Measurements from ENCODE around the gene POLR3K. TPM values are rescaled to one million over a fixed set of nuclear protein-coding genes. Genes with fewer than 3 reads are reported as not detected.

The POLR3K gene
- total and polyA plus RNA-seq, 4 experiments from 2014 or later = 19.9 to 43.1 (median 31.6) TPM

GRCh38 chr16:78444-79150 lies 25.2 kb upstream of the POLR3K start:
- peaks cover 28% of the 10 kb centered on the region for H3K4me1 ChIP-seq (ENCODE audit: insufficient read depth, low read length)
- intact Hi-C loops (cut with micrococcal nuclease) = loop anchor here (1.0 kb wide), 1 partner anchor 25 kb away; the partner anchor contains the start of genes POLR3K and SNRNP25
- Mint-ChIP-seq H3K27ac (peak overlapping the region; percentile 68 to 91 (median 78)), H3K36me3 (peaks cover 0 to under 1% of the 10 kb centered on the region in 2 donors), H3K4me3 (peak overlapping the region; percentile 86 to 91 (median 90)), H3K4me1 (peaks cover 11 to 44% (median 30%) of the 10 kb centered on the region in 4 donors), H3K9me3 (no peaks in the 10 kb centered on the region), H3K27me3 (peaks cover 2 to 3% of the 10 kb centered on the region in 2 donors)
- H3K27ac ChIP-seq (ENCODE audit: low read depth, low read length) = peak overlapping the region; percentile 65
- peak overlapping the region; percentile 49 to 52 for H3K4me3 ChIP-seq (ENCODE audit: low read length in 2 of 2)
- ChIA-PET CTCF (ENCODE audit: partially characterized antibody) (interaction anchor here (1.8 to 2.1 kb wide), 3 partner anchors 12 to 28 kb away, joined by 6 to 7 read pairs (median 6); no protein-coding TSS in a partner anchor), POLR2A (ENCODE audit: partially characterized antibody) (interaction anchor here (1.1 to 2.2 kb wide), 2 partner anchors 13 to 25 kb away, joined by 3 to 13 read pairs; partner anchors contain the start of genes POLR3K and SNRNP25)
- no peaks in the 10 kb centered on the region for H3K9me3 ChIP-seq (ENCODE audit: control insufficient read depth in 1 of 2, low read length in 2 of 2)
- H3K36me3 ChIP-seq (ENCODE audit: insufficient read depth, low read length) = peaks cover 5% of the 10 kb centered on the region
- peak in 2 of 5 donors; percentile 19 to 22 for DNase-seq
- H3K27me3 ChIP-seq (ENCODE audit: insufficient read depth, low read length) = no peaks in the 10 kb centered on the region

DNA sequence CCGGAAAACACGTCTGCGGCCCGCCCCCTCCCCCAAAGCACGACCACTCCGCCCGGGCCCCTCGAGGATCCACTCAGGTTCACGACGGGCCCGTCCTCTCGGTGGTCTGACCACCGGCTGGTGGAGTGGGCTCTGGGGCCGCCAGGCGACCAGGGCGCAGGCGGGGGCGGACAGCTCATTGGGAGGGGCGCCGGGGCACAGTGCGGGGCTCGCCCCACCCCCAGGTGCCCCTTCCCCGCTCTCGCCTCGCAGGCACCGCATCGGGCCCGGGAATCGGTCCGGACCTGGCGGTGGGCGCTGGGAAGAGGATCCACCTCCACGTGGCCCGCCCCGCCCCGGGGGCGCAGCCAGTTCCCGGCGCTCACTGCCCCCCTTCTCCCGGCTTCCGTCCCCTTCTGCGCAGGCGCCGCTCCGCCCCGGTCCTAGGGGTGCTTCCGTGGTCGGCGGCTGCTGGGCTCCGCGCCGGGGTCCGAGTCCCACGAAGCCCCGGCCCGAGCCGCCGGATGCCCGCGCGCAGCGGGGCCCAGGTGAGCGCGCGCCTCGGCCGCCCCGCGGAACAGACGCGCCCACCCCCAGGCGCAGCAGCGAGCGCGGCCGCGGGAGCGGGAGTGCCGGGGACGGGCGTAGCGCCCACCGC lies 24.5 kb upstream of the POLR3K start, which contains the start of gene MPG:
Gene MPG (plus strand): TSS at position 419 of the 637 bp plus-strand sequence. CDS start 85 bp downstream, at position 504.
- intact Hi-C loops (cut with micrococcal nuclease) = loop anchor here (1.0 kb wide), 1 partner anchor 25 kb away; the partner anchor contains the start of genes POLR3K and SNRNP25
- peaks cover 5% of the 10 kb centered on the region for H3K36me3 ChIP-seq (ENCODE audit: insufficient read depth, low read length)
- H3K4me1 ChIP-seq (ENCODE audit: insufficient read depth, low read length) = peaks cover 26% of the 10 kb centered on the region
- Mint-ChIP-seq H3K4me3 (peak within 1 kb of the TSS; percentile 86 to 91 (median 90)), H3K4me1 (peaks cover 11 to 41% (median 30%) of the 10 kb centered on the region in 4 donors), H3K36me3 (no peaks in the 10 kb centered on the region), H3K27me3 (peaks cover 4% of the 10 kb centered on the region in 2 donors), H3K27ac (peak within 1 kb of the TSS; percentile 68 to 91 (median 78)), H3K9me3 (peaks cover 0 to 1% (median 0%) of the 10 kb centered on the region in 8 donors)
- peak within 1 kb of the TSS; percentile 49 to 52 for H3K4me3 ChIP-seq (ENCODE audit: low read length in 2 of 2)
- peaks cover 6% of the 10 kb centered on the region for H3K27me3 ChIP-seq (ENCODE audit: insufficient read depth, low read length)
- peak within 1 kb of the TSS; percentile 65 for H3K27ac ChIP-seq (ENCODE audit: low read depth, low read length)
- POLR2A ChIA-PET (ENCODE audit: partially characterized antibody) = interaction anchor here (0.9 to 2.2 kb wide), 5 partner anchors 12 to 24 kb away, joined by 4 to 13 read pairs (median 5); partner anchors contain the start of genes POLR3K and SNRNP25
- CTCF ChIA-PET (ENCODE audit: partially characterized antibody) = interaction anchor here (1.0 to 2.1 kb wide), 6 partner anchors 12 to 284 kb away, joined by 3 to 7 read pairs (median 6); no protein-coding TSS in a partner anchor
- DNase-seq = peak; percentile 78 to 84 (median 79)
- no peaks in the 10 kb centered on the region for H3K9me3 ChIP-seq (ENCODE audit: control insufficient read depth in 1 of 2, low read length in 2 of 2)

DNA sequence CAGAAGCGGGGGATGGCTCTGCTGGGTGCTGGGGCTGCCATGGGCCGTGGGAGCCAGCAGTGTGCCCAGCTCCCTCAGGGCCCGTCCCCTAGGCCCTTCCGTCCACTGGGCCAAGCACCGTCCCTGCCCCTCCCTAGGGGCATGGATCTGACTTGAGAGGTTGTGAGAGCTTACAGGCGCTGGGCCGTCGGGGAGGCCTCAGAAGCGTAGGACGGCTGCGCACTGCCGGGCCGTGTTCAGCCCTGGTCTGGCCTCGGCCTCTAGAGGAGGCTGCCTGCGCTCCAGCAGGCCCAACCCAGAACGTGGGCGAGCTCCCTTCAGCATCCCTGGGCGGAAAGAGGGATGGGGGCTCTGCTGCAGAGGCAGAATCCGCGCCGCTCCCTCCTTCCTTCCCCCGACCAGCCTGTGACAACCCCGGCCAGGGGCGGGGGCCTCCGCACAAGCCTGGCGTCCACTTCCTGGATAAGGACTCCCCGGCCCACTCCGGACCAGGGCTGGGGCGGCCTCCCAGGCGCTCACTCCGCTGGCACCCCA lies 23.9 kb upstream of the POLR3K start:
- Mint-ChIP-seq H3K27me3 (peaks cover 6% of the 10 kb centered on the region in 2 donors), H3K4me1 (peaks cover 13 to 40% (median 29%) of the 10 kb centered on the region in 4 donors), H3K4me3 (peak overlapping the region; percentile 76 to 87 (median 79)), H3K36me3 (no peaks in the 10 kb centered on the region), H3K27ac (peak overlapping the region in 4 of 7 donors; percentile 29 to 86 (median 46)), H3K9me3 (peaks cover 0 to 1% (median 0%) of the 10 kb centered on the region in 8 donors)
- Histone ChIP-seq H3K4me1 (ENCODE audit: insufficient read depth, low read length) (peaks cover 26% of the 10 kb centered on the region), H3K27ac (ENCODE audit: low read depth, low read length) (peak overlapping the region; percentile 65), H3K27me3 (ENCODE audit: insufficient read depth, low read length) (peaks cover 10% of the 10 kb centered on the region), H3K36me3 (ENCODE audit: insufficient read depth, low read length) (peaks cover 5% of the 10 kb centered on the region), H3K9me3 (ENCODE audit: control insufficient read depth in 1 of 2, low read length in 2 of 2) (no peaks in the 10 kb centered on the region), H3K4me3 (ENCODE audit: low read length in 2 of 2) (peak overlapping the region; percentile 23 to 49)
- ChIA-PET CTCF (ENCODE audit: partially characterized antibody) (interaction anchor here (1.0 to 2.1 kb wide), 5 partner anchors 11 to 285 kb away, joined by 3 to 7 read pairs (median 5); no protein-coding TSS in a partner anchor), POLR2A (ENCODE audit: partially characterized antibody) (interaction anchor here (0.9 to 2.2 kb wide), 5 partner anchors 11 to 24 kb away, joined by 4 to 13 read pairs (median 5); partner anchors contain the start of genes POLR3K and SNRNP25)
- peak in 3 of 5 donors; percentile 14 to 25 (median 23) for DNase-seq
- intact Hi-C loops (cut with micrococcal nuclease) = no loop called here

DNA sequence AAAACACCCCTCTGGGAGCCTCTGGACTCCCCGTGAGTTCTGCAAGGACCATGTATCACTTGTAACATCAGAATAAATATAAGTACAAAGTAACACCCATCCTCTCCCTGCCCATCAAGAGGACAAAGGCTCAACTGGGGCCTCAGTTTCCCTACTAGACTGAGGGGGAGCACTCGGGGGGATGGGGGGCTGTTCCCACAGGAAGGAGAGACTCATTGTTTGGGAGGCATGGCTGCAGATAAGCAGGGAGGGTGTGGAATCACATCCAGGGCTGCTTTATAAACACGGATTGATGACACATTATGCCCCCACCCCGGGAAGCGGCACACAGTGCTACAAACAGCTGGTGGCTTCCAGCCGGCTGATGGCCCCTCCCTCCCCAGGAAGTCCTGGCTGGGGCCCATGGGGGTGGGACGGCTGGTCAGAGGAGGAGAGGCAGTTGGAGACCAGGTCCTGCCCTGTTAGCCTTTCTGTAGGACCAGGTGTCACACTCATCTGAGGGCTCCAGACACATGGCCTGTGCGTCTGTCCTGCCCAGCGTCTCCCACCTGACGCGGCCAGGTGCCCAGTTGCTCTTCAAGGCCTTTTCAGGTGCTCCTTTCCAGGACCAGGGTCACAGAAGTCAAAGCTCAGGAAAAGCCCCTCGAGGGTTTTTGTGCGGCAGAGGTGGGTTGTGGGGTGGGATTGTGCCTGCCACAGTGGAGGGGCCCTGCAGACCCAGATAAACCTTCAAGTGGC lies 23.3 kb upstream of the POLR3K start:
- Mint-ChIP-seq H3K4me3 (peak overlapping the region; percentile 76 to 87 (median 79)), H3K9me3 (peaks cover 0 to 1% (median 0%) of the 10 kb centered on the region in 8 donors), H3K4me1 (peaks cover 13 to 40% (median 29%) of the 10 kb centered on the region in 4 donors), H3K27ac (peak overlapping the region in 4 of 7 donors; percentile 8 to 70 (median 61)), H3K36me3 (no peaks in the 10 kb centered on the region), H3K27me3 (peaks cover 6% of the 10 kb centered on the region in 2 donors)
- Histone ChIP-seq H3K9me3 (ENCODE audit: control insufficient read depth in 1 of 2, low read length in 2 of 2) (no peaks in the 10 kb centered on the region), H3K36me3 (ENCODE audit: insufficient read depth, low read length) (peaks cover 5% of the 10 kb centered on the region), H3K27me3 (ENCODE audit: insufficient read depth, low read length) (peaks cover 10% of the 10 kb centered on the region), H3K4me1 (ENCODE audit: insufficient read depth, low read length) (peaks cover 26% of the 10 kb centered on the region), H3K27ac (ENCODE audit: low read depth, low read length) (no peak overlapping the region), H3K4me3 (ENCODE audit: low read length in 2 of 2) (peak overlapping the region in 1 of 2 donors; percentile 49)
- intact Hi-C loops (cut with micrococcal nuclease) = no loop called here
- ChIA-PET CTCF (ENCODE audit: partially characterized antibody) (interaction anchor here (1.0 to 2.1 kb wide), 5 partner anchors 11 to 285 kb away, joined by 3 to 7 read pairs (median 5); no protein-coding TSS in a partner anchor), POLR2A (ENCODE audit: partially characterized antibody) (interaction anchor here (0.9 to 2.2 kb wide), 5 partner anchors 11 to 23 kb away, joined by 4 to 13 read pairs (median 5); partner anchors contain the start of genes POLR3K and SNRNP25)
- no peak for DNase-seq

GRCh38 chr16:75580-76501 lies 22.4 kb upstream of the POLR3K start:
- Mint-ChIP-seq H3K4me3 (peak overlapping the region in 5 of 8 donors; percentile 25 to 79 (median 76)), H3K4me1 (peaks cover 13 to 40% (median 29%) of the 10 kb centered on the region in 4 donors), H3K36me3 (no peaks in the 10 kb centered on the region), H3K9me3 (peaks cover 0 to 1% (median 0%) of the 10 kb centered on the region in 8 donors), H3K27me3 (peaks cover 6 to 9% of the 10 kb centered on the region in 2 donors), H3K27ac (peak overlapping the region in 3 of 7 donors; percentile 29 to 70 (median 52))
- POLR2A ChIA-PET (ENCODE audit: partially characterized antibody) = no interaction called here
- intact Hi-C loops (cut with micrococcal nuclease) = no loop called here
- CTCF ChIA-PET (ENCODE audit: partially characterized antibody) = interaction anchor here (2.1 to 2.4 kb wide), 2 partner anchors 10 to 11 kb away, joined by 7 to 18 read pairs; no protein-coding TSS in a partner anchor
- peaks cover 26% of the 10 kb centered on the region for H3K4me1 ChIP-seq (ENCODE audit: insufficient read depth, low read length)
- no peaks in the 10 kb centered on the region for H3K9me3 ChIP-seq (ENCODE audit: control insufficient read depth in 1 of 2, low read length in 2 of 2)
- peaks cover 13% of the 10 kb centered on the region for H3K27me3 ChIP-seq (ENCODE audit: insufficient read depth, low read length)
- no peak overlapping the region for H3K4me3 ChIP-seq (ENCODE audit: low read length in 2 of 2)
- no peak for DNase-seq
- peaks cover 5% of the 10 kb centered on the region for H3K36me3 ChIP-seq (ENCODE audit: insufficient read depth, low read length)
- H3K27ac ChIP-seq (ENCODE audit: low read depth, low read length) = no peak overlapping the region

All from CD4-positive, alpha-beta memory T cell (primary cell).